CD4-positive, alpha-beta T cell treated with Interferon gamma for 1 hour (primary cell): Measurements from ENCODE around the gene TRIM14.
"Not testable (repeated sequence)": the region's sequence is repeated elsewhere in the genome, so short reads cannot be mapped to it uniquely, and the experiment has no call there.

ENCODE experiments used
- DNase-seq: peaks from one replicate; pipeline ENCODE4 v3.0.0-alpha.2; 2020

TRIM14 gene

GRCh38 chr9:98104445-98104881 is 14.6 kb downstream of the TRIM14 start:
- peak; percentile 17 for DNase-seq

- DNase-seq, result peak; percentile 88
These were observed 17.2 kb downstream of the TRIM14 start for GRCh38 chr9:98101868-98102273.

- no peak for DNase-seq
These were observed 17.6 kb downstream of the TRIM14 start for GRCh38 chr9:98101416-98101815.

- no peak for DNase-seq
These were observed 18.6 kb downstream of the TRIM14 start for GRCh38 chr9:98100456-98100855.

GRCh38 chr9:98099898-98100297 is 19.1 kb downstream of the TRIM14 start:
- no peak for DNase-seq

- DNase-seq, result peak; percentile 27
These were observed 19.7 kb downstream of the TRIM14 start for GRCh38 chr9:98099346-98099745.

GRCh38 chr9:98097836-98098235 is 21.2 kb downstream of the TRIM14 start:
- peak; percentile 25 for DNase-seq

- DNase-seq, result no peak
These were observed 22.9 kb downstream of the TRIM14 start for GRCh38 chr9:98096091-98096490.

GRCh38 chr9:98095401-98095800 is 23.6 kb downstream of the TRIM14 start:
- DNase-seq, result no peak

- no peak for DNase-seq
These were observed 24.2 kb downstream of the TRIM14 start for GRCh38 chr9:98094851-98095250.

GRCh38 chr9:98094316-98094715 is 24.7 kb downstream of the TRIM14 start:
- no peak for DNase-seq

- peak; percentile 17 for DNase-seq
These were observed 26.4 kb downstream of the TRIM14 start for GRCh38 chr9:98092613-98092931.

GRCh38 chr9:98091735-98092612 is 27.0 kb downstream of the TRIM14 start:
- DNase-seq, result no peak

- not testable (repeated sequence) for DNase-seq
These were observed 28.3 kb downstream of the TRIM14 start for GRCh38 chr9:98090674-98091073.

GRCh38 chr9:98087420-98088354 is 31.3 kb downstream of the TRIM14 start:
- peak; percentile 66 for DNase-seq

- DNase-seq, result no peak
These were observed 32.6 kb downstream of the TRIM14 start for GRCh38 chr9:98086461-98086860.

- DNase-seq, result no peak
These were observed 33.1 kb downstream of the TRIM14 start for GRCh38 chr9:98085944-98086343.

GRCh38 chr9:98085058-98085457 is 34.0 kb downstream of the TRIM14 start:
- DNase-seq, result no peak

GRCh38 chr9:98084396-98084795 is 34.6 kb downstream of the TRIM14 start:
- DNase-seq, result no peak

GRCh38 chr9:98083566-98084183 is 35.3 kb downstream of the TRIM14 start:
- DNase-seq, result no peak

- DNase-seq, result no peak
These were observed 35.9 kb downstream of the TRIM14 start for GRCh38 chr9:98083061-98083501.

- DNase-seq, result no peak
These were observed 37.4 kb downstream of the TRIM14 start for GRCh38 chr9:98081477-98082219.
